HEK293 (cell line): ENCODE results near the gene AMMECR1L.

Experiments
- PRDM1 ChIP-seq: fragments of 450-650 bp; formaldehyde crosslinking; IDR thresholded peaks from 2 replicates; pipeline ENCODE4; 2016; ENCODE audit warnings: missing biosample characterization, missing genetic modification characterization
- ZFP3 ChIP-seq: fragments of 450-650 bp; formaldehyde crosslinking; IDR thresholded peaks from 2 replicates; pipeline ENCODE4 v1.5.1; 2016; ENCODE audit warnings: low read depth, missing biosample characterization, missing genetic modification characterization
- ZNF174 ChIP-seq: fragments of 450-650 bp; formaldehyde crosslinking; IDR thresholded peaks from 2 replicates; pipeline ENCODE4 v1.5.0; 2017; ENCODE audit warnings: missing biosample characterization, mild to moderate bottlenecking, missing genetic modification characterization
- ZNF175 ChIP-seq: fragments of 450-650 bp; formaldehyde crosslinking; IDR thresholded peaks from 2 replicates; pipeline ENCODE4 v1.5.1; 2016; ENCODE audit warnings: missing biosample characterization, missing genetic modification characterization
- ZNF660 ChIP-seq: fragments of 450-650 bp; IDR thresholded peaks from 2 replicates; pipeline ENCODE4 v1.5.1; 2018; ENCODE audit warnings: missing biosample characterization, mild to moderate bottlenecking, missing genetic modification characterization
- ZNF707 ChIP-seq: fragments of 450-650 bp; formaldehyde crosslinking; IDR thresholded peaks from 2 replicates; pipeline ENCODE4 v1.5.1; 2016; ENCODE audit warnings: missing biosample characterization, missing genetic modification characterization
- TF ChIP-seq, protein P1 (sequence below): fragments of 450-650 bp; formaldehyde crosslinking; IDR thresholded peaks from 2 replicates; pipeline ENCODE4 v1.5.1; 2016; ENCODE audit warnings: missing biosample characterization, missing genetic modification characterization
- TF ChIP-seq, protein P2 (sequence below): fragments of 450-650 bp; formaldehyde crosslinking; IDR thresholded peaks from 2 replicates; pipeline ENCODE4 v1.5.1; 2016; ENCODE audit warnings: missing biosample characterization, missing genetic modification characterization
- TF ChIP-seq, protein P3 (sequence below): fragments of 450-650 bp; formaldehyde crosslinking; IDR thresholded peaks from 2 replicates; pipeline ENCODE4 v1.5.1; 2016; ENCODE audit warnings: missing biosample characterization, missing genetic modification characterization

DNA sequence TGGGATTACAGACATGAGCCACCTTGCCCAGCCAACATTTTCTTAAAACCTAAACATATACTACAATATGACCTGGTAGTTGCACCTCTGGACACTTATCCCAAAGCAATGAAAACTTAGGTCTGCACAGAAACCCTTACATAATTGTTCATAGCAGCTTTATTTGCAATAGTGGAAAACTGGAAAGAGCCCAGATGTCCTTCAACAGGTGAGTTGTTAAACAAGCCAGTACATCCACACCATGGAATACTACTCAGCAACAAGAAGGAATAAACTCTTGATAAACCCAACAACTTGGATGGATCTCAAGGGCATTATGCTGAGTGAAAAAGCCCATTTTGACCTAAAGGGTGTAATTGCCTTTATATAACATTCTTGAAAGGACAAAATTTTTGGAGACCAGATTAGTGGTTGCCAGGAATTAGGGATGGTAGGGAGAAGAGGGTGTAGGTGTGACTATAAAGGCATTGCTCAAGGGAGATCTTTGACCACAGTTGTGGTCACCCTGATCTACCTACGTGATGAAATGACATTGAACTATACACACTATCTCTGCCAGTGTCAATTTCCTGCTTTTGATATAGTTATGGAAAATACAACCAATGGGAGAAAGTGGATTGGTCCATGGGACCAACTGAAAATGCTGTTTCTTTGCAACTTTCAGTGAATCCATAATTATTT, 11.9 kb upstream of the AMMECR1L start:
- TF ChIP-seq ZNF660 (tag by site-specific recombination): no peak
- no peak for TF ChIP-seq PRDM1
- TF ChIP-seq ZNF175 (tag by site-specific recombination): no peak
- TF ChIP-seq, protein P1, sequence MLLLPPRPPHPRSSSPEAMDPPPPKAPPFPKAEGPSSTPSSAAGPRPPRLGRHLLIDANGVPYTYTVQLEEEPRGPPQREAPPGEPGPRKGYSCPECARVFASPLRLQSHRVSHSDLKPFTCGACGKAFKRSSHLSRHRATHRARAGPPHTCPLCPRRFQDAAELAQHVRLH (tag by site-specific recombination): no peak
- TF ChIP-seq, protein P2, sequence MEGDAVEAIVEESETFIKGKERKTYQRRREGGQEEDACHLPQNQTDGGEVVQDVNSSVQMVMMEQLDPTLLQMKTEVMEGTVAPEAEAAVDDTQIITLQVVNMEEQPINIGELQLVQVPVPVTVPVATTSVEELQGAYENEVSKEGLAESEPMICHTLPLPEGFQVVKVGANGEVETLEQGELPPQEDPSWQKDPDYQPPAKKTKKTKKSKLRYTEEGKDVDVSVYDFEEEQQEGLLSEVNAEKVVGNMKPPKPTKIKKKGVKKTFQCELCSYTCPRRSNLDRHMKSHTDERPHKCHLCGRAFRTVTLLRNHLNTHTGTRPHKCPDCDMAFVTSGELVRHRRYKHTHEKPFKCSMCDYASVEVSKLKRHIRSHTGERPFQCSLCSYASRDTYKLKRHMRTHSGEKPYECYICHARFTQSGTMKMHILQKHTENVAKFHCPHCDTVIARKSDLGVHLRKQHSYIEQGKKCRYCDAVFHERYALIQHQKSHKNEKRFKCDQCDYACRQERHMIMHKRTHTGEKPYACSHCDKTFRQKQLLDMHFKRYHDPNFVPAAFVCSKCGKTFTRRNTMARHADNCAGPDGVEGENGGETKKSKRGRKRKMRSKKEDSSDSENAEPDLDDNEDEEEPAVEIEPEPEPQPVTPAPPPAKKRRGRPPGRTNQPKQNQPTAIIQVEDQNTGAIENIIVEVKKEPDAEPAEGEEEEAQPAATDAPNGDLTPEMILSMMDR (tag by site-specific recombination): no peak
- TF ChIP-seq ZNF174: no peak
- TF ChIP-seq, protein P3, sequence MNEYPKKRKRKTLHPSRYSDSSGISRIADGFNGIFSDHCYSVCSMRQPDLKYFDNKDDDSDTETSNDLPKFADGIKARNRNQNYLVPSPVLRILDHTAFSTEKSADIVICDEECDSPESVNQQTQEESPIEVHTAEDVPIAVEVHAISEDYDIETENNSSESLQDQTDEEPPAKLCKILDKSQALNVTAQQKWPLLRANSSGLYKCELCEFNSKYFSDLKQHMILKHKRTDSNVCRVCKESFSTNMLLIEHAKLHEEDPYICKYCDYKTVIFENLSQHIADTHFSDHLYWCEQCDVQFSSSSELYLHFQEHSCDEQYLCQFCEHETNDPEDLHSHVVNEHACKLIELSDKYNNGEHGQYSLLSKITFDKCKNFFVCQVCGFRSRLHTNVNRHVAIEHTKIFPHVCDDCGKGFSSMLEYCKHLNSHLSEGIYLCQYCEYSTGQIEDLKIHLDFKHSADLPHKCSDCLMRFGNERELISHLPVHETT: no peak
- no peak for TF ChIP-seq ZFP3 (tag by site-specific recombination)
- no peak for TF ChIP-seq ZNF707 (tag by site-specific recombination)
